Right lobe of liver (tissue), 4 donors: ENCODE results near the gene GATA1.

Experiments used
- POLR2A ChIP-seq: fragments of 450-650 bp; IDR thresholded peaks from one replicate; pipeline ENCODE4 v1.6.1; 2017; ENCODE audit warnings: antibody characterized with exemption, mild to moderate bottlenecking
- TF ChIP-seq, protein P1 (sequence below), 4 donors: fragments of 200-600 bp in 3 of 4; fragments of 450-650 bp in 1 of 4; IDR thresholded peaks; one replicate each; pipeline versions ENCODE4 v1.5.1 to v1.8.0; 2016 to 2022; ENCODE audit warnings: antibody characterized with exemption in 4 of 4, mild to moderate bottlenecking in 2 of 4
- donor health status: DM: no; HTN: no; CAD: no.
- donor health status: DM: no; HTN: no; CAD: no.
- donor health status: DM: no; HTN: yes; CAD: no.

DNA sequence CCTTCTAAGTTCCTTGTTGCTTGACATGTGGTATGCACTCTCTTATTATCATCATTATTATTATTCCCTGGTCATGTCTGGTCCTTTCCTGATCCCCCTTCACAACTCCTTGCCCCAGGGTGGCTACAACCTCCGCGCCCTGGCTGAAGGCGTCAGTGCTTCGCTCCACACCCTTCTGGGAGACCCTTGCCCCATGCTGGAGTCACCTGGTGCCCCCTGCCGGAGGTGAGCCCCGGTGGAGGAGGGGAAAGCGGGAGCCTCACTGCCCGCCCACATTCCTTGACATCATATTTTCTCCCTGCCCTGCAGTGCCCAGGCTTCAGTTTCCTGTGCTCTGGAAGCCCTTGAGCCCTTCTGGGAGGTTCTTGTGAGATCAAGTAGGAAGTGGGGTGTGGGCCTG, 28.9 kb downstream of the GATA1 start:
- TF ChIP-seq, protein P1, sequence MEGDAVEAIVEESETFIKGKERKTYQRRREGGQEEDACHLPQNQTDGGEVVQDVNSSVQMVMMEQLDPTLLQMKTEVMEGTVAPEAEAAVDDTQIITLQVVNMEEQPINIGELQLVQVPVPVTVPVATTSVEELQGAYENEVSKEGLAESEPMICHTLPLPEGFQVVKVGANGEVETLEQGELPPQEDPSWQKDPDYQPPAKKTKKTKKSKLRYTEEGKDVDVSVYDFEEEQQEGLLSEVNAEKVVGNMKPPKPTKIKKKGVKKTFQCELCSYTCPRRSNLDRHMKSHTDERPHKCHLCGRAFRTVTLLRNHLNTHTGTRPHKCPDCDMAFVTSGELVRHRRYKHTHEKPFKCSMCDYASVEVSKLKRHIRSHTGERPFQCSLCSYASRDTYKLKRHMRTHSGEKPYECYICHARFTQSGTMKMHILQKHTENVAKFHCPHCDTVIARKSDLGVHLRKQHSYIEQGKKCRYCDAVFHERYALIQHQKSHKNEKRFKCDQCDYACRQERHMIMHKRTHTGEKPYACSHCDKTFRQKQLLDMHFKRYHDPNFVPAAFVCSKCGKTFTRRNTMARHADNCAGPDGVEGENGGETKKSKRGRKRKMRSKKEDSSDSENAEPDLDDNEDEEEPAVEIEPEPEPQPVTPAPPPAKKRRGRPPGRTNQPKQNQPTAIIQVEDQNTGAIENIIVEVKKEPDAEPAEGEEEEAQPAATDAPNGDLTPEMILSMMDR (IDR thresholded peaks at IDR 0.05), result no peak
- TF ChIP-seq POLR2A, result no peak
